ENCODE results near the gene PCGF1.

PCGF1 gene

DNA sequence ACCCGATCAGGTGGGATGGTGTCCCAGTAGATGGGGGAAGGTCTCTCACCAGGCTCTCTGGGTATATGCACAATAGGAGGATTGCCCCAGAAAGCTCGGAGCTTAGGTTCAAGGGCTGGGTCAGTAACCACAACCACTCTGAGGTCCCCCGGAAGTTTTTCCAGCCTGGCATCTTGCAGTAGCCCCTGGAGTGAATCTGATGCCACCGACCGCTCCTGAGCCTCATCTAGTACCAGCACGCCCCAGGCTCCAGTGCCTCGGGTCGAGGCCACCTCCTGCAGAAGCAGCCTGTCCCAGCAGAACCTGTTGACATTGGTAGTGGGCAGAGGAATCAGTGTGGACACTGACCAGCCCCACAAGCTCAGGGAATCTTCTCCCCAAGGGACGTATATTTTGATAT lies 16.5 kb upstream of the PCGF1 start:
- no peak for TF ChIP-seq TAF1 (IDR thresholded peaks at IDR 0.05; ENCODE audit: low read depth)
- no peak for TF ChIP-seq TEAD4 (IDR thresholded peaks at IDR 0.05)
- TF ChIP-seq, protein P1, sequence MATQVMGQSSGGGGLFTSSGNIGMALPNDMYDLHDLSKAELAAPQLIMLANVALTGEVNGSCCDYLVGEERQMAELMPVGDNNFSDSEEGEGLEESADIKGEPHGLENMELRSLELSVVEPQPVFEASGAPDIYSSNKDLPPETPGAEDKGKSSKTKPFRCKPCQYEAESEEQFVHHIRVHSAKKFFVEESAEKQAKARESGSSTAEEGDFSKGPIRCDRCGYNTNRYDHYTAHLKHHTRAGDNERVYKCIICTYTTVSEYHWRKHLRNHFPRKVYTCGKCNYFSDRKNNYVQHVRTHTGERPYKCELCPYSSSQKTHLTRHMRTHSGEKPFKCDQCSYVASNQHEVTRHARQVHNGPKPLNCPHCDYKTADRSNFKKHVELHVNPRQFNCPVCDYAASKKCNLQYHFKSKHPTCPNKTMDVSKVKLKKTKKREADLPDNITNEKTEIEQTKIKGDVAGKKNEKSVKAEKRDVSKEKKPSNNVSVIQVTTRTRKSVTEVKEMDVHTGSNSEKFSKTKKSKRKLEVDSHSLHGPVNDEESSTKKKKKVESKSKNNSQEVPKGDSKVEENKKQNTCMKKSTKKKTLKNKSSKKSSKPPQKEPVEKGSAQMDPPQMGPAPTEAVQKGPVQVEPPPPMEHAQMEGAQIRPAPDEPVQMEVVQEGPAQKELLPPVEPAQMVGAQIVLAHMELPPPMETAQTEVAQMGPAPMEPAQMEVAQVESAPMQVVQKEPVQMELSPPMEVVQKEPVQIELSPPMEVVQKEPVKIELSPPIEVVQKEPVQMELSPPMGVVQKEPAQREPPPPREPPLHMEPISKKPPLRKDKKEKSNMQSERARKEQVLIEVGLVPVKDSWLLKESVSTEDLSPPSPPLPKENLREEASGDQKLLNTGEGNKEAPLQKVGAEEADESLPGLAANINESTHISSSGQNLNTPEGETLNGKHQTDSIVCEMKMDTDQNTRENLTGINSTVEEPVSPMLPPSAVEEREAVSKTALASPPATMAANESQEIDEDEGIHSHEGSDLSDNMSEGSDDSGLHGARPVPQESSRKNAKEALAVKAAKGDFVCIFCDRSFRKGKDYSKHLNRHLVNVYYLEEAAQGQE (IDR thresholded peaks at IDR 0.05; ENCODE audit: low read depth): no peak
- TF ChIP-seq, protein P2, sequence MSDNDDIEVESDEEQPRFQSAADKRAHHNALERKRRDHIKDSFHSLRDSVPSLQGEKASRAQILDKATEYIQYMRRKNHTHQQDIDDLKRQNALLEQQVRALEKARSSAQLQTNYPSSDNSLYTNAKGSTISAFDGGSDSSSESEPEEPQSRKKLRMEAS (IDR thresholded peaks at IDR 0.05): no peak
- no peak for TF ChIP-seq TCF12 (IDR thresholded peaks at IDR 0.05; ENCODE audit: low read depth)
- TF ChIP-seq RAD21 (IDR thresholded peaks at IDR 0.05; ENCODE audit: low read depth): no peak
- no peak for TF ChIP-seq EGR1 (IDR thresholded peaks at IDR 0.05)
- TF ChIP-seq FOXM1 (IDR thresholded peaks at IDR 0.05; ENCODE audit: borderline replicate concordance, low read depth): no peak
- TF ChIP-seq EP300 (IDR thresholded peaks at IDR 0.05; ENCODE audit: borderline replicate concordance): no peak
- no peak for TF ChIP-seq ZBTB7A (IDR thresholded peaks at IDR 0.05; ENCODE audit: low read depth)
- no peak for TF ChIP-seq YY1 (IDR thresholded peaks at IDR 0.05; ENCODE audit: low read depth)
- TF ChIP-seq, protein P3, sequence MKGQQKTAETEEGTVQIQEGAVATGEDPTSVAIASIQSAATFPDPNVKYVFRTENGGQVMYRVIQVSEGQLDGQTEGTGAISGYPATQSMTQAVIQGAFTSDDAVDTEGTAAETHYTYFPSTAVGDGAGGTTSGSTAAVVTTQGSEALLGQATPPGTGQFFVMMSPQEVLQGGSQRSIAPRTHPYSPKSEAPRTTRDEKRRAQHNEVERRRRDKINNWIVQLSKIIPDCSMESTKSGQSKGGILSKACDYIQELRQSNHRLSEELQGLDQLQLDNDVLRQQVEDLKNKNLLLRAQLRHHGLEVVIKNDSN (IDR thresholded peaks at IDR 0.05): no peak

DNA sequence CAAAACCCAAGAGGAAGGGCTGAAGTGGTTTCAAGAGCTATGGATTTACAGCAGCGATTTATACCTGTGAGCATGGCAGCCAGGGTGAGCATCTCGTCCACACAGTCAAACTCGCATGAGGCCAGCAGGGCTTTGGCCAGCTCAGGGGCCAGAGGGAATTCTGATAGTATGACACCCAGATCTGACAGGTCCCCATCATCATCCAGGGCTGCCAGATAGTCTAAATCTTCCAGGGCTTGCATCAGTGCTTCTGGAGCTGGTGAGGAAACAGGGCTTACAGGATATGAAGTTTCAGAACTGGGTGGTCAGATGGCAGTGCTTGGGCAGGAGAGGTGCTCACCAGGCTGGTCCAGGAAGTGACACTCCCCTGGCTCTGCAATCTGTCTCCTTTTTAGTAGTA lies 15.0 kb upstream of the PCGF1 start:
- TF ChIP-seq EP300 (IDR thresholded peaks at IDR 0.05; ENCODE audit: borderline replicate concordance): no peak
- no peak for TF ChIP-seq YY1 (IDR thresholded peaks at IDR 0.05; ENCODE audit: low read depth)
- no peak for TF ChIP-seq TCF12 (IDR thresholded peaks at IDR 0.05; ENCODE audit: low read depth)
- no peak for TF ChIP-seq FOXM1 (IDR thresholded peaks at IDR 0.05; ENCODE audit: borderline replicate concordance, low read depth)
- no peak for TF ChIP-seq EGR1 (IDR thresholded peaks at IDR 0.05)
- no peak for TF ChIP-seq NFIC (IDR thresholded peaks at IDR 0.05)
- no peak for TF ChIP-seq ZBTB7A (IDR thresholded peaks at IDR 0.05; ENCODE audit: low read depth)
- TF ChIP-seq, protein P1 (IDR thresholded peaks at IDR 0.05; ENCODE audit: low read depth): no peak

DNA sequence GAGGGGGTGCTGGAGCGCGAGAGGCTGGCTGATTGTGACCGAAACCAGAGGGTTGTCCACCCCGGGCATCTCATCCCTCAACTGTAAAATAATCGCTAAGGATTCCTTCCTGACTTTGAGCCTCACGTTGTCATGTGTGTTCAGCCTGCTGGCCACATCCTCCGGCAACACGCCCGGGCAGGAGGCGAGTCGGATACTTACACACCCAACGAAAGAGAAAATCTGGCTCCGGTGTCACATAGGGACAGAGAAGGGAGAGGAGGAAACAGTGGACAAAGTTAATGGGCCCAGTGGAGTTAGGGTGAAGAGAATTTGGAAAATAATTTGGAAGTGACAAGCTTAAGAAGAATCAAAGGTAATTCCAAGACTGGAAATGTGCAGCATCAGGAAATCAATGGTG lies 9.2 kb upstream of the PCGF1 start:
- no peak for TF ChIP-seq NFIC (IDR thresholded peaks at IDR 0.05)
- TF ChIP-seq YY1 (IDR thresholded peaks at IDR 0.05; ENCODE audit: low read depth): no peak
- TF ChIP-seq, protein P1 (IDR thresholded peaks at IDR 0.05; ENCODE audit: low read depth): no peak
- TF ChIP-seq FOXM1 (IDR thresholded peaks at IDR 0.05; ENCODE audit: borderline replicate concordance, low read depth): no peak
- no peak for TF ChIP-seq TCF12 (IDR thresholded peaks at IDR 0.05; ENCODE audit: low read depth)

DNA sequence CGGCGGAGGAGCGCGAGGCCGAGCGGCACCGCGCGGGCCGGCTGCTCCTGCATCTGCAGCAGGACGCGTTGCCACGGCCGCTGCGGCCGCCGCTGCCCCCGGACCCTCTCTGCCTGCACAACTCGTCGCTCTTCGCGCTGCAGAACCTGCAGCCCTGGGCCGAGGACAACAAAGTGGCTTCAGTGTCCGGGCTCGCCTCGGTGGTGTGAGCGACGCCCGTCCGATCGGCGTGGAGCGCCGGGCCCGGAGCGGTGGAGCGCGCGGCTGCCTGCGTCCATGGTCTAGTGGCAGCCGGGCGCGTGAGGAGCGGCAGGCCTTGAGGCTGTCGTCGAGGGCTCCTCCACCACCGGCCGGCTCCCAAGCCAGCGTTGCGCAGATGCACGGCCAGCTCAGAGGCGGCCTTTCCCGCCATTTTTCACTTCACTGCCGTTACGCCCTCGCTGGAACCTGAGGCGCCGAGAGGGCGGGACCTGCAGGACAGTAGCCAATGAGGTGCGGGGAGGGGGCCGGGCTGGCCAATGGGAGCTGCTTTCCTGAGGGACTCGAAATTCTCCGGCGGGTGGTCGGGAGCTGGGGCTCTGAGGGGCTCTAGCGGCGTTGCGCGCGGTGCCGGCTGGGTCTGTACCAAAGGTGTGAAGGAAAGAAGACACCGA lies 8.6 kb upstream of the PCGF1 start:
- TF ChIP-seq, protein P2 (IDR thresholded peaks at IDR 0.05): no peak
- TF ChIP-seq, protein P1 (IDR thresholded peaks at IDR 0.05; ENCODE audit: low read depth): no peak
- no peak for TF ChIP-seq RAD21 (IDR thresholded peaks at IDR 0.05; ENCODE audit: low read depth)
- TF ChIP-seq, protein P3 (IDR thresholded peaks at IDR 0.05): no peak
- no peak for TF ChIP-seq CEBPB (IDR thresholded peaks at IDR 0.05)
- no peak for TF ChIP-seq YY1 (IDR thresholded peaks at IDR 0.05; ENCODE audit: low read depth)
- TF ChIP-seq EP300 (IDR thresholded peaks at IDR 0.05; ENCODE audit: borderline replicate concordance): no peak
- no peak for TF ChIP-seq CREB1 (IDR thresholded peaks at IDR 0.05; ENCODE audit: low read depth)
